Loucy (cell line): ENCODE measurements around the gene ITGB7.

Experiments
- H2AFZ ChIP-seq: fragments of 200-600 bp; sonication (generic); 2 replicates; pipeline ENCODE4 v1.6.0; 2016; ENCODE audit warnings: antibody characterized with exemption, mild to moderate bottlenecking, low read length, moderate library complexity
- H3F3A ChIP-seq: fragments of 200-600 bp; 2 replicates; pipeline ENCODE4 v1.6.0; 2016; ENCODE audit warnings: antibody characterized with exemption, low read depth, mild to moderate bottlenecking
- H3K27me3 ChIP-seq: fragments of 200-600 bp; sonication (generic); 2 replicates; pipeline ENCODE4 v1.6.1; 2014; ENCODE audit warnings: low read length, mild to moderate bottlenecking; ENCODE audit not compliant: insufficient read depth, poor library complexity, severe bottlenecking
- H3K36me3 ChIP-seq: fragments of 200-600 bp; sonication (generic); 2 replicates; pipeline ENCODE4 v1.6.1; 2016; ENCODE audit warnings: low read length; ENCODE audit not compliant: insufficient read depth
- H3K4me1 ChIP-seq: fragments of 200-600 bp; sonication (generic); 2 replicates; pipeline ENCODE4 v1.5.1; 2014; ENCODE audit warnings: low read length, mild to moderate bottlenecking; ENCODE audit not compliant: insufficient read depth, poor library complexity, severe bottlenecking
- H3K4me2 ChIP-seq: fragments of 200-600 bp; sonication (generic); 2 replicates; pipeline ENCODE4 v1.6.0; 2014; ENCODE audit warnings: antibody characterized with exemption, low read length, low read depth, mild to moderate bottlenecking; ENCODE audit not compliant: poor library complexity, severe bottlenecking
- H3K4me3 ChIP-seq: fragments of 200-600 bp; sonication (generic); 2 replicates; pipeline ENCODE4 v1.5.1; 2014; ENCODE audit warnings: low read length, mild to moderate bottlenecking, mixed read lengths; ENCODE audit not compliant: poor library complexity, severe bottlenecking
- H3K79me2 ChIP-seq: fragments of 200-600 bp; sonication (generic); 2 replicates; pipeline ENCODE4 v1.6.1; 2014; ENCODE audit warnings: low read length; ENCODE audit not compliant: insufficient read depth
- H3K9ac ChIP-seq: fragments of 200-600 bp; sonication (generic); 2 replicates; pipeline ENCODE4 v1.6.0; 2014; ENCODE audit warnings: mild to moderate bottlenecking, low read depth, low read length, moderate library complexity; ENCODE audit not compliant: poor library complexity, severe bottlenecking
- H3K9me2 ChIP-seq: fragments of 200-600 bp; sonication (generic); replicated peaks from 2 replicates; pipeline ENCODE4 v1.6.1; 2016; ENCODE audit warnings: low read depth, low read length, mixed read lengths
- H3K9me3 ChIP-seq: fragments of 200-600 bp; sonication (generic); 2 replicates; pipeline ENCODE4 v1.6.1; 2014; ENCODE audit warnings: mild to moderate bottlenecking, antibody characterized with exemption, low read length, low read depth; ENCODE audit not compliant: insufficient read depth
- H4K20me1 ChIP-seq: fragments of 200-600 bp; sonication (generic); 2 replicates; pipeline ENCODE4 v1.6.0; 2014; ENCODE audit warnings: antibody characterized with exemption, low read length, mild to moderate bottlenecking; ENCODE audit not compliant: insufficient read depth, poor library complexity, severe bottlenecking
- EZH2phosphoT487 ChIP-seq: fragments of 200-600 bp; IDR thresholded peaks from 2 replicates; pipeline ENCODE4 v1.6.1; 2018; ENCODE audit warnings: antibody characterized with exemption, mild to moderate bottlenecking, moderate library complexity, borderline replicate concordance
- TF ChIP-seq, protein P1 (sequence below): fragments of 200-600 bp; sonication (generic); conservative IDR thresholded peaks from 2 replicates; pipeline ENCODE4 v1.5.1; 2014; ENCODE audit warnings: mild to moderate bottlenecking, antibody characterized with exemption, low read length

The ITGB7 gene

DNA sequence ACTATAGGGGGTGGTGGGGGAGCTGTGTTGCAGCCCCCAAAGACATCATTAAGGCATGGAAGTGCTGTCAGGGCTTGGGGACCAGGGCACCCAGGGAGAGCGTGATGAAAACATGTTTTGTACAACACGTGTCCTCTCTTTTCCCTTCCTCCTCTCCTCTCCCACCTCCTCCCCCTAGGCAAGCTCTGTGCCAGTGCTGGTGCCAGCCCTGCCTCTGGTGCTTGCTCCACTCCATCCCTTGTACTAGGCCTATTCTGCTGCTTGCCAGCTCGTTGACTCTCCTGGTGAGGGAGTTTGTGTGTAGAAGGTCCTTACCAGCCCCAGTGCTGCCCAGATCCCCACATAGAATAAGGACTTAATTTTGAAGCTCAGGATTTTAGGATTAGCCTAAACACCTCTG is 28.1 kb upstream of the ITGB7 start:
- no peak overlapping the region for H2AFZ ChIP-seq
- no peaks in the 10 kb centered on the region for H3K9me2 ChIP-seq
- H3K4me2 ChIP-seq = no peak overlapping the region
- H4K20me1 ChIP-seq = no peaks in the 10 kb centered on the region
- no peak for TF ChIP-seq EZH2phosphoT487
- TF ChIP-seq, protein P1, sequence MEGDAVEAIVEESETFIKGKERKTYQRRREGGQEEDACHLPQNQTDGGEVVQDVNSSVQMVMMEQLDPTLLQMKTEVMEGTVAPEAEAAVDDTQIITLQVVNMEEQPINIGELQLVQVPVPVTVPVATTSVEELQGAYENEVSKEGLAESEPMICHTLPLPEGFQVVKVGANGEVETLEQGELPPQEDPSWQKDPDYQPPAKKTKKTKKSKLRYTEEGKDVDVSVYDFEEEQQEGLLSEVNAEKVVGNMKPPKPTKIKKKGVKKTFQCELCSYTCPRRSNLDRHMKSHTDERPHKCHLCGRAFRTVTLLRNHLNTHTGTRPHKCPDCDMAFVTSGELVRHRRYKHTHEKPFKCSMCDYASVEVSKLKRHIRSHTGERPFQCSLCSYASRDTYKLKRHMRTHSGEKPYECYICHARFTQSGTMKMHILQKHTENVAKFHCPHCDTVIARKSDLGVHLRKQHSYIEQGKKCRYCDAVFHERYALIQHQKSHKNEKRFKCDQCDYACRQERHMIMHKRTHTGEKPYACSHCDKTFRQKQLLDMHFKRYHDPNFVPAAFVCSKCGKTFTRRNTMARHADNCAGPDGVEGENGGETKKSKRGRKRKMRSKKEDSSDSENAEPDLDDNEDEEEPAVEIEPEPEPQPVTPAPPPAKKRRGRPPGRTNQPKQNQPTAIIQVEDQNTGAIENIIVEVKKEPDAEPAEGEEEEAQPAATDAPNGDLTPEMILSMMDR = no peak
- H3K9me3 ChIP-seq = no peaks in the 10 kb centered on the region
- H3K27me3 ChIP-seq = no peaks in the 10 kb centered on the region
- H3K9ac ChIP-seq = no peak overlapping the region
- no peaks in the 10 kb centered on the region for H3K79me2 ChIP-seq
- H3K36me3 ChIP-seq = no peaks in the 10 kb centered on the region
- H3F3A ChIP-seq = no peaks in the 10 kb centered on the region; the same call in 1 of the 2 replicates
- H3K4me1 ChIP-seq = peaks cover 22% of the 10 kb centered on the region
- H3K4me3 ChIP-seq = no peak overlapping the region

DNA sequence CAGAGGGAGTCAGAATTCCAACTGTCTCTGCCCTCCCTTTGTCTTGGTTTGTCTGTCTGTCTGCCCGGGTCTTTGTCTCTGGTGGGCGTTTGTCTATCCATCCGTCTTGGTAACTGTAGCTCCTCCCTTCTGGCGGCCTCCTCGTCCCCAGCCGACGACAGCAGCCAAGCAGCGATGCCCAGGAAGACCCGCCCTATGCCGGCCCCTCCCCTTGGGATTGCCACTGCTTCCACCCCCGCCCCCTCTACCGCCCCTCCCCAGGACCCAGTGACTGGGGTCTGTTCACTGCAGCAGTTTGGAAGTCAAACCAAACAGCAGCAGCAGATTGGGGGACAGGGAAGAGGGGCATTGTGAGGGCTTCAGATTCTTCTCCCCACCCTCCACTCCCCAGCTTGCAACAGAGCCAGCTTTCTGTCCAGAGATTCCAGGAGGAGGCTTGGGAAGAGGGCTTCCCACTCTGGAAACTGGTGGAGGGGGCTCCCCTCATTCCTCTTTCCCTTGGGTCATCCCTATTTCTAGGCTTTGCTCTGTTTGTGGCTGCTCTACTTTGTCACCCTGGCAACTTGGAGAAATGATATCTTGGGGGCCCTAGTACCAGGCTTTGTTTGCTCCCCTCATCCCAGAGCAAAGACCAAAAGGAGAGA is 27.3 kb upstream of the ITGB7 start:
- Histone ChIP-seq H3K27me3 (no peaks in the 10 kb centered on the region), H3K9ac (no peak overlapping the region), H4K20me1 (no peaks in the 10 kb centered on the region), H3K9me3 (no peaks in the 10 kb centered on the region), H3K36me3 (no peaks in the 10 kb centered on the region), H3K79me2 (no peaks in the 10 kb centered on the region), H3F3A (no peaks in the 10 kb centered on the region; the same call in 1 of the 2 replicates), H3K4me1 (peaks cover 22% of the 10 kb centered on the region), H3K9me2 (no peaks in the 10 kb centered on the region), H2AFZ (no peak overlapping the region), H3K4me2 (no peak overlapping the region), H3K4me3 (no peak overlapping the region)
- TF ChIP-seq EZH2phosphoT487 = no peak
- TF ChIP-seq, protein P1 = no peak

DNA sequence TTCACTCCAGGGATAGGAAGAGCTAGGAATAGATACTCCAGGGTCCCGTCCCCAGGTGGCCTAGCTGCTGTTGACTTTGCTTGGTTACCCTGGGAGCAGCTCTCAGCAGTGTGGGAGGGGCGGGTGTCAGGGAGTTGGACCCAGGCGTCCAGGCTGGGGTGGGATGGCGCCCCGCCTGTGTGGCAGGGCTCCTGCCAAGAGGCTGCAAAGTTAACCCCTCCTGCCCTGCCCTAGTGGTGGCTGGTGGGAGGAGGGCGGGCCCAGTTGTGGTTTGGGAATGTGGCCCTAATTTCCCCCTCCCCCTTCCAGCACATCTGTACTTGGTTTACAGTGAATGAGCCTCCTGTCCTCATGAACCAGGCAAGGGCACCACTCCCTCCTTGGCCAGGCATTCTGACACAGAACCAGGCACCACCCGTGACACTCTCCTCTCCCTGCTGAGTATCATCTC is 26.6 kb upstream of the ITGB7 start:
- no peak for TF ChIP-seq EZH2phosphoT487
- TF ChIP-seq, protein P1 = no peak
- no peak overlapping the region for H2AFZ ChIP-seq
- H3K27me3 ChIP-seq = no peaks in the 10 kb centered on the region
- H3K9me3 ChIP-seq = no peaks in the 10 kb centered on the region
- H3K79me2 ChIP-seq = no peaks in the 10 kb centered on the region
- no peak overlapping the region for H3K9ac ChIP-seq
- H4K20me1 ChIP-seq = no peaks in the 10 kb centered on the region
- no peaks in the 10 kb centered on the region for H3K9me2 ChIP-seq
- no peaks in the 10 kb centered on the region for H3K36me3 ChIP-seq
- no peak overlapping the region for H3K4me2 ChIP-seq
- H3F3A ChIP-seq = no peaks in the 10 kb centered on the region; the same call in 1 of the 2 replicates
- H3K4me3 ChIP-seq = no peak overlapping the region
- H3K4me1 ChIP-seq = peaks cover 22% of the 10 kb centered on the region
